Activated effector memory CD4-positive, alpha-beta T cell treated with anti-CD3 and anti-CD28 coated beads, Interleukin-2, amount 50 U/mL, for 16 hours (primary cell): ENCODE data around the gene JUND.
"Not testable (repeated sequence)": the region's sequence is repeated elsewhere in the genome, so short reads cannot be mapped to it uniquely, and the experiment has no call there.

Source experiments
- DNase-seq: peaks from one replicate; pipeline ENCODE4 v3.0.0-alpha.2; 2020

JUND gene

DNA sequence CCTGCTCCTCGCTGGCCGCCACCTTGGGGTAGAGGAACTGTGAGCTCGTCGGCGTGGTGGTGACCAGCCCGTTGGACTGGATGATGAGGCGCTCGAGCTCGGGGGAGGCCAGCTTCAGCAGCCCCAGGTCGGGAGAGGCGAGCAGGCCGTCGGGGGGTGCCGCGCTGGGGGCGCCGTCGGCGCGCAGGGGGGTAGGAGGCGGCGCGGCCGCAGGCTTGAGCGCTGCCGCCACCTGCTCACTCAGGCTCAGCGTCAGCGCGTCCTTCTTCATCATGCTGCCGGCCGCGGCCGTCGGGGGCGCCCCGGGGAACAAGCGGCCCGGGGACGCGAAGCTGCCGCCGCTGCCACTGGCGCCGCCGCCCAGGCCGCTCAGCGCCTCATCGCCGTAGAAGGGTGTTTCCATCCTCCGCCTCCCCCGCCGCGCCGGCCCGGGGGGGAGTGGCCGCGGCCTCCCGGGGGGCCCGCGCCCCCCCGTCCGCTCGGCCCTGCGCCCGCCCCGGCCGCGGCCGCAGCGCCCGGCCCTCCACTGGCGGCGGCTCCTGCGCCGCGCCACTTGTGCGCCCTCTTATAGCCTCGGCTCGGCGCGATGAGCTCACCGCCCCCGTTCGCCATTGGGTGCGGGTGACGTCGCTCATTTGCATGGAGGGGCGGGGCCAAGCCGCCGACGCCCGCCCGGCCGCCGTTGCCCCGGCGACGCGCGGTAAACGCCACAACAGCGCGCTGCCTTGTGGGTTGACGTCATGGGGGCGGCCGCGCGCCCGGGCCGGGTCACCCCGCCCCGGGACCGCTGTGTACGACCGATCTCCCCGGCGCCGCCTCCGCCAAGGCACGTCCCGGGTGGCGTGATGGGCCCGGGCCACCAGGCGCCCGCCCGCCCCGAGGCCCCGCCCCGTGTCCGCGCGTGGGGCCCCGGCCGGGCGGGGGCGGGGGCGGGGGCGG, at the start of gene JUND:
Gene JUND, minus strand, starts transcription at position 541 of the 939 bp plus-strand sequence. Its CDS starts 138 bp downstream, at position 403.
- DNase-seq: peak; percentile 99

DNA sequence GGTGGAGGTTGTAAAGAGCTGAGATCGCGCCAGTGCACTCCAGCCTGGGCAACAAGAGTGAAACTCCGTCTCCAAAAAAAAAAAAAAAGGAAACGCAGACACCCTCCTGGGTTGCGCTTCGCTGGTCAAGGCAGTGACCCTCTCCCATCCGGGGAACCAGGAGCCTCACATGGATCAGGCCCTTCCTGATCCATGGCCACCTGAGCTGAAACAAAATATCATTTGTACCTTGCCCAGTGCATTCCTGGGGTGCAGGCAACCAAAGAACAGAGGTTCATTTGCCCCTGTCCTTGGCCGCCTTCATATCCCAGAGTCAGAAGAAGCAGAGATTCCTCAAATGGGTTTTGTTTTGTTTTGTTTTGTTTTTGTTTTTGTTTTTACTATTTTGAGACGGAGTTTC, 49.4 kb upstream of the JUND start:
- DNase-seq: no peak

DNA sequence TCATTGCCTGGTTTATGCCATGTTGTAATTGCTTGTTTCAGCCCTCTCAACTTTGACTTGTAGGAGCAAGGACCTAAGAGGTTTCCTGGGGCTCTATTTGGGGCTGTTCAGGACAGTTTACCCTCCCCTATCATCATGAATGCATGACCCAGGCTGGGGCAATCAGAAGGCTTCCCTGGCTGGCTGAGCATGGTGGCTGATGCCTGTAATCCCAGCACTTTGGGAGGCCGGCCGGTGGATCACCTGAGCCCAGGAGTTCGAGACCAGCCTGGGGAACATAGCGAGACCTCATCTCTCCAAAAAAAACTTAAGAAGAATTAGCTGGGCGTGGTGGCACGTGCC, 47.6 kb upstream of the JUND start:
- no peak for DNase-seq

DNA sequence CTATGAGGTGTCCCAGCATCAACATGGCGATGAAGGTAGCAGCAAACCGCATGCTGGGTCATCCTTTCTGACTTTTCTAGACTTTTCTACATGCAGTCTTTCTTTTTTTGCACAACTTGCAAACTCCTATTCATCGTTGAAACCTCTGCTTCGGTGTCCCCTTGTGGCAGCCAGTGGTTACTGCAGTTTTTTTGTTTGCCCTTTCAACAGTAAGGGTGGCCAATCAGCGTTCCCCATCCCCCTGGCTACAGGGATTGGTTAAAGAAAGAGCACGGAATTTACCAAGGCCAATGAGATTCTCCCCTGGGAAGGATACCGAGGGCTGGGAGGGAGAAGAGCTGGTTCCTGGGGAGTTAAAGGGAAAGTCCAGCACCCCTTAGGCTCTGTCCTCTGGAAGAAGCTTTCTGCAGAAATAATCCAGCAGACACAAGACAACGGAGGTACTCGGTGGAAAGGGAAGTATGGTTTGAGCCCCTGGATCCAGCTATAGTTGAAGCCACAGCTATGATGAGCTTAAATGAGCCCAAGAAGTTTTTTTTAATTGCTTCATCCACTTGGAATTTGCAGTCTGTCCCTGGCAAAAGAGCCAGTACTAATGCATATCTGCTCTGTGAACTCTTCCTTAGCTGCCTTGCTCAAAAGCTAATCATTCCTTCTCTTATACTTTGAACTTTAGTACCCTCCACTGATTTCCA, 47.1 kb upstream of the JUND start:
- DNase-seq: peak; percentile 93

DNA sequence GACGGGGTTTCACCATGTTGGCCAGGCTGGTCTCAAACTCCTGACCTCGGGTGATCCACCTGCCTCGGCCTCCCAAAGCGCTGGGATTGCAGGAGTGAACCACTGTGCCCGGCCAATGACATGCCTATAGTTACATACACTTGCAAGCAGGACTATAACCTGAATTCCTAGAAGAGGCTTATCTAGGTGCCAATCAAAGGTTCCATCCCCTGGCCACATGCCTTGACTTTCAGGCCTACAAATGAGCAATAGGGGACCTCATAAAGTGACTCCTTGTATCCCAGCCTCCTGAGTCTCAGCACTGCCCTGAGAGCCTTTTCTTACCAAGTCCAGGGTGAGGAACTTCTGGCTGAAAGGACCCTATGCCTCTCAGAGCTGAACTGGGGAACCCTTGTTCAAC, 45.4 kb upstream of the JUND start:
- no peak for DNase-seq

DNA sequence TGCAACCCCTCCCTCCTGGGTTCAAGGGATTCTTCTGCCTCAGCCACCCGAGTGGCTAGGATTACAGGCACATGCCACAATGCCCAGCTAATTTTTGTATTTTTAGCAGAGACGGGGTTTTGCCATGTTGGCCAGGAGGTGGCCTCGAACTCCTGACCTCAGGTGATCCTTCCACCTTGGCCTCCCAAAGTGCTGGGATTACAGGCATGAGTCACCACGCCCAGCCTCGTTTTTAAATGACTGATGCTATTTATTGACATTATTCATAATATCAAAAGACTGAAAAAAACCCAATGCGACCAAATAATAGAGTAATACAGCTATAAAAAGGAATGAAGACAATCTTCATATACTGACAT, 42.9 kb upstream of the JUND start:
- DNase-seq: not testable (repeated sequence)

DNA sequence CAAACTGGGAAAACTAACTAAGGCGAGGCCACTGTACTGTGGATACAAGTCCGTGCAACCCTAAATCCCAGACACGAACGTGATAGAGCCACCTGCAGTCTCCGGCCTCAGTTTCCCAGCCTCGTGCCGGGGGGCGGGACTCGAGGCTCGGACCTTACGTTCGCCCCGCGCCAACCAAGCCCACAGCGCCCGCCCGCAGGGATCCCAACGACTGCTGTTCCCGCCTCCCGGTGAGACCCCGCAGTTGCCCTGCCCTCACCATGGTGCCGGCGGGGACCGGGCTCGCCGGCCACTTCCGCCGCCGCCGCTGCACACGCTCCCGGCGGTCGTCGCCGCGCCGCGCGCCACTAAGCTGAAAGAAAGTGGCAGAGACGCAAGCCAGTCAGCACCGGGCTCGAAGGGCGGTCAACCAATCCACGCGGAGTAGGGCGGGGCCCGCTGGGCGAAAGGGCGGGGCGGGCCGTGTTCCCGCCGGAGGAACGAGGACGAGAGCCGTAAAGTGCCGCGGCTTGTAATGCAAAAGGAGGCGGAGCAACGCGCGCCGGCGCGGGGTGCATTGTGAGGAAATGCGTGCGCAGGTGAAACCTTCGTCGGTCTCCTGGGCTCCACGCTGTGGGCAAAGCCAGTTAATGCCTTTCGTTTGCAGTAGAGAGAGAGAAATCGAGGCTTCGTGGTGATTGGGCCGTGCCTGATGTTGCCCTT, 41.5 kb upstream of the JUND start, which contains the start of gene LSM4:
Gene LSM4, minus strand, starts transcription at position 318 of the 702 bp plus-strand sequence. Its CDS starts 56 bp downstream, at position 262.
- DNase-seq: peak; percentile 100

DNA sequence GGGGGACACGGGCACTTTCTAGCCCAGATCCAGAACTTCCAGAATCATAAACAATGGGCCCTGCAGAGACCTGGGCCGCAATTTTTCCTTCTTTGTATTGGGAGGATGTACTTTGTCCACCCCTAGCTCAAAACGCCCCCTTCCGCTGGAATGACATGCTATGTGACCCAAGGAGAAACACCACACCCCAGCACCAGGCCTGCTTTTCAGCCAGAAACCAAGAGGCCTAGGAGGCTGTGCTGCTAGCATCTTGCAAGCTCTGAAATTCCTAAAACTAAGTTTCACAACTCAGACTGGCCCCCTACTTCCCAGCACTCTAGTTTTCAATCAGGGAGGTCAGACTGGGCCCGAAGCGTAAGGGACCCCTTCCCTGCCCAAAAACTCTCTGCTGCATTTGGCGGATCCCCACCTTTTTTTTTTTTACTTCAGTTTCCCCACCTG, 40.9 kb upstream of the JUND start:
- peak; percentile 76 for DNase-seq

DNA sequence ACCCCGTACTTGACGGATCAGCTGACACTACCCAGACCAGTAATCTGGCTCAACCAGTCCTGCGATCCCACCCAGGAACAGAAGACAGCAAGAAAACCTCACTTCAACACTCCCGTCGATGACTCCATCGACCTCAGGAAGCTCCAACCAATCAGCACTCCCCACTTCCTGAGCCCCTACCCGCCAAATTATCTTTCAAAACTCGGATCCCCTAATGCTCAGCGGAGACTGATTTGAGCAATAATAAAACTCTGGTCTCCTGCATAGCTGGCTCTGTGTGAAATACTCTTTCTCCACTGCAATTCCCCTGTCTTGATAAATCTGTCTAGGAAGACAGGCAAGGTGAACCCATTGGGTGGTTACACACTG, 40.3 kb upstream of the JUND start:
- DNase-seq: no peak

DNA sequence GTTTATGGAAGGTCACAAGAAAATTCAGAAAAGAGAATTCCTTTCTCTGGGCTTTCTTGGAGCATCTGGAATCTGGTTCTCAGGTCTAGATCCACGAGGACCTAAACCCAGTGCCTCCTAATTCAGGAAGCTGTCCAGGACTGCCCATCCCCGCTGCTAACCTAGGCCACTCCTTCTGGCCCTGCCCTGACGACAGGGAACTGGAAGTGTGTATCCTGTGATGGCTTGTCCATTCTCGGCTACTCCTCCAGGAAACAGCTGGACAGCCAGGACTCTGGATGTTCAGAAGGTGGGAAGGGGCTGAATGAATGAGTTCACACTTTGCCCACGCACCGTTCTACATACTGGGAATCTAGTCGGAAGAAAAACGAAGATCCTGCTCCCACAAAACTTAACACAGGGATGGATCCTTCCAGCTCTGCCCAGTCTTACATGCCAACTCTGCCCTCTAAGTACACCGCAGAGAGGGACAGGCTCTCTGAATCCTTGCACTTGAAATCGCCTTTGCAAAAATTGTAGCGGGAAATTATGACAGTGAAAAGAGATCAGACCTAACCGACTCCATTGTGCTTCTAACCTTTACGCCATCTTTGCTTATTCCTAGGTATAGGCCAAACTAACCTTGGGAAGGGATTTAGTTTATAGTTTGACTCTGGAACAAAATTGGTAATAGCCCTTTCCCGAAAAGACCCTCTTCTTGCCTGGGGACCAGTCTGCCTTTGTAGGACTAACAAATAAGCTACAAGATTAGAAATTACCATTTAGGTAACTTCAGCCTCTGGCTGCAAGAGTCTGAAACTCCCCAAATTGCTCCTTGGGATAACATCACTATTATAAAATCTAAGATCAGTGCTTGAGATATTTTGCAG, 39.7 kb upstream of the JUND start:
- DNase-seq: no peak

DNA sequence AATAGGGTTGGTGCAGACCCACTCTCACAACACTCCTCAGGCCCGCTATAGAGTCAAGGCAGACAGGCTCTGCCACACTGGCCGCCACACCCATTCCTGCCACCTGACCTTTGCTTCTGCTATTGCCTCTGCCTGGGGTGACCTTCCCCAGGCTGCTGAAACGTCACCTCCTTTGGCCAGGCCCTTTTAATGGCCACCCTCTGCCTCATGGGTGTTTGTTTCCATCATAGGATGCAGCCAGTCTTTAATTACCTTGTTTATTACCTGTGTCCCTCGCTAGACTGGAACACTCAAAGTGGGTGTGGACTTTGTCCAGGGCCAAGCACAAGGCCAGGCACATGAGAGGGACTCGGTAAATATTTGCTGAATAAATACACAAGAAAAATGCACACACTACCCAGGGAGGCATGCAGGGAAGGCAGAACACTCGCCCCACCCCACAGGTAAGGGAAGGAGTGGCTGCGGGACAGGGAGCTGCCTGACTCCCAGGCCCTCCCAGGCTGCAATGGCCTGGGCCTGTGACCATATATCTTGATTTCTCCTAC, 38.2 kb upstream of the JUND start:
- DNase-seq: no peak

DNA sequence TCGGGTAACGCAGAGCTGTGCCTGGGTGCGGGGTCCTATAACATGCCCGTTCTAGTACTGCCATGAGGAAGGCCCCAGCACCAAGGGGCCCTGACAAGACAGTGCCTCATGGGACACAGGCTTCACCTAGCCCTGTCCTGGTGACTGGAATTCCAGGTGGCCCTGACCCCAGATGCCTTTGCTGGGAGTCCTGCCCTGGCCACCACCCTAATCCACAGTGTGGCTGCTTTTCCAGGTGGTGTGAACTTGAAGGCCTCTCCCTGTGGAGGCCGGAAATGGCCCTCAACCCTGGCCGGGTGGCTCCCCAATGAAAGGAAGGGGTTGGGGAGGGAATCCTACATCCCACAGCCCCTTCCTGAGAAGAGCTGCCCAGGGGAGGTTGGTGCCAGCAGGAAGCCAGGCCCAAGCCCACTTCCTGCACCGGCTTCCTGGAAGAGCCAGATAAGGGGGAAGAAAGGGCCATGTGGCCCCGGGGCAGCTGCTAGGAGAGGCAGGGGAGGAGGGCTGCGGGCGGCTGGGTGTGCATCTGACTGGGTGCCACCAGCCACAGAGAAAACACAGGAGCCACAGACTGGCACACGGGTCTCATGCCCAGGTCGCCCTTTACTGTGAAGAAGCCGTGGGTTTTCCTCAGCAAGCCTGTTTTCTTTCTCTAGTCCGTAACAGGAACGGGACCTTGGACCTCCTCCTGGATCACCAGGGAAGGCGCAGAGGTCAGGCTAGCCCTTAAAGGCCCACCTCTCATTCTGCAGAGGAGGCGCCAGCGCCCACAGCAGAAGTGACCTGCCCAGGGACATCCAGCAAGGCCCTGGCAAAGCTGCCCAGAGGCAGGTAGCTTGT, 36.8 kb upstream of the JUND start:
- DNase-seq: peak; percentile 81

DNA sequence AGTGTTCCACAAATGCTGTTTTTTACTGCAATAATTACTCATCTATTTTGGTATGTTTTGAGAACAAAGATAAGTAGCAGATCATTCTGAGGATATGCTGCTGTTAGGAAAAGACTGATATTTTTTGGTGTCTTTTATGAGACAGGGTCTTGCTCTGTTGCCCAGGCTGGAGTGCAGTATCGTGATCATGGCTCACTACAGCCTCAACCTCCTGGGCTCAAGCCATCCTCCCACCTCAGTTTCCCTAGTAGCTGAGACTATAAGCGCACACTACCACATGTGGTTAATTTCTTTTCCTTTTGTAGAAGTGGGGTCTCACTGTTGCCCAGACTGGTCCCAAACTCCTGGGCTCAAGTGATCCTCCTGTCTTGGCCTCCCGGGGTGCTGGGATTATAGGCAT, 32.0 kb upstream of the JUND start:
- no peak for DNase-seq

DNA sequence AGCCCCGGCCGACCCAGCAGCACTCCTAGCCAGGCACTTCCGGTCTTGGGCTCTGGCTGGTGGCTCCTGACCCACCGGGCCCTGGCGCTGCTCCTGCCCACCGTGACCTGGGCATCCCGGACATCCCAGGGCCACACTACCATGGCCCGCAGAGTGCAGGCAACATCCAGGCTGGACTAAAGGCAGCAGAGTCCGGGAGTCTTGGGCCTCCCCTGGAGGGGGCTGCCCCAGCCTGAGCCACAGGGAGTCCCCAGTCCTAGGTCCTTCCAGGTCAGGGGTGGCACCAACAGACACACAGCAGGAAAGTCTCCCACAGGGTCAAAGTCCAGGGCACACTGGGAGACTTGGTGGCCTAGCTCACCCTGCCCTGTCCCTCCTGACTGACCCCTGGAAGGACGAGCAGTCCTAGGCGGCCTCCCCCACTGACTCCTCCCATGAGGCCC, 30.7 kb upstream of the JUND start:
- DNase-seq: no peak

DNA sequence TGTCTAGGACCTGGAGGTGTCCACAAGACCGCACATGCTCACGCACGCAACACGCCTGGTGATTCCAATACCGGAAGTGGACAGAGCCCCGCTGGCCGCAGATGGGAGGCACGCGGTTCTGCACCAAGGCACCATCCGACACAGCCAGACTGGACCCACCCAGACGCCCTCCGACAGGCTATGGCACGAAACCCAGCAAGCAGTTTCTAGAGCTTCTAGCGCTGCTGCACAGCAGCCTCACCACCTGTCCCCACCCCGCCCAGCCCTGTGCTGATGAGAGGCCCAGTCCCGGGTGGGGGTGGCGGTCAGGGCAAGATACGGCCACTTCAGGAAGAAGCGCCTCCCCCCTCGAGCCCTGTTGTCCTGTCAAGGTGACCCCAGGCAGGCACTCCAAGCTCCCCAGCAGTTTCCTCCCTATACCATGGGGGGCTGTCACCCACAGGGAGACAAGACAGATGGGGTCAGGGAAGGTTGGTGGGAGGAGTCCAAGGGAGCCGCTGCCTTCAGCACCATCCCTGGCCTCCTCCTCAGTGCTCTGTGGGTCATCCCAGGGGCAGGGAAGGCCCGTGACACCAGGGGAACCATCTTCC, 30.2 kb upstream of the JUND start:
- DNase-seq: no peak

DNA sequence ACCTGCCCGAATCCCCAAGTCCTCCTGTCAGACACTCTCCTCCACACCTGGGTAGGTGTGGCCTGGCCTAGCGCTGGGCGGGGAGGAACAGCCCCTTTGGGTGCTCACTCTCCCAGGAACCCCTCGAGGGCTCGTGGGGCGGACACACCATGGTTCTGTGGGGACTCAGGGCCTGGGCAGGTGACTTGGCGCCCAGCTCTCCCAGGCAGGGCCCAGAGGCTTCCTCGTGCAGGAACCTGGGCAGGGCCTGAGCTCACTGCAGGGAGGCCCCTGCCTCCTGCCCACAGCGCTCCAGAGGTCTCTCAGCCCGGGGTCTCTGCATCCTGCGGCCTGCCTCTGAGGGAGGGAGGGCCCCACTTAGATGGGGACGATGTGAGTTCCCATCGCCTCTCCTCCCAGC, 29.5 kb upstream of the JUND start:
- DNase-seq: no peak

DNA sequence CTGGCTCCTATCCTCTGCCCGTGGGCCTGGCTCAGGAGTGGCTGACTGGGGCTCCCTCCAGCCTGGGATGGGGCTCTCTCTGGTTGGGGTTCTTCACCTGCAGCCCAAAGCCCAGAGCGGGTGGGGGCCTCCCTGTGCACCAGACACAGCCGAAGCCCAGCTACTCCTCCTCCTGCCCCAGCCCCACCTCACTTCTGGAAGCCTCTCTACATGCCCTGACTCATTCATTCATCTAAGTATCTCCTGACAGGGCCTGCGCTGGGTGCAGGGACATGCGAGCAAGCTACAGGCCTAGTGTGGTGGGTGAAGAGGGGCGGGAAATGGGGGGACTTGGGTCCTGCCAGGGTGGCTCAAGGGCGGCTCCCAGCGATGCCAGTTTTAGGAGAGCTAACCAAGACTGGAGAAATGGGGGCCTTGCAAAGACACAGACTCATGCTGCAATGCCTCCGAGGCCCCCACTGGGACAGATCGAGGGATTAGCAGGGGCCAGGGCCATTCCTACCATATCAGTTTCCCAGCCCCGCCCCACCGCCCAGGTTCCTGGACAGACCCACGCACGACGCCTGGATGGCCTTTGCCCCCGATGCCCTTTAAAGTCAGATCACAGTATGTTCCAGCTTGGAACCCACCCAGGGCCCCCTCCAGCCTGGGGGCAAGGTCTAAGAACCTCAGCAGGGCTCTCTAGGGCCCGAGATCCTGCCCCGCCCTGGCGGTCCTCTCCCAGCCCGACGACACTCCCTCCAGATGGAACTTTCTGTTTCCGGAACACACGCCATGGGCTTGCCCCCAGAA, 28.9 kb upstream of the JUND start:
- no peak for DNase-seq

DNA sequence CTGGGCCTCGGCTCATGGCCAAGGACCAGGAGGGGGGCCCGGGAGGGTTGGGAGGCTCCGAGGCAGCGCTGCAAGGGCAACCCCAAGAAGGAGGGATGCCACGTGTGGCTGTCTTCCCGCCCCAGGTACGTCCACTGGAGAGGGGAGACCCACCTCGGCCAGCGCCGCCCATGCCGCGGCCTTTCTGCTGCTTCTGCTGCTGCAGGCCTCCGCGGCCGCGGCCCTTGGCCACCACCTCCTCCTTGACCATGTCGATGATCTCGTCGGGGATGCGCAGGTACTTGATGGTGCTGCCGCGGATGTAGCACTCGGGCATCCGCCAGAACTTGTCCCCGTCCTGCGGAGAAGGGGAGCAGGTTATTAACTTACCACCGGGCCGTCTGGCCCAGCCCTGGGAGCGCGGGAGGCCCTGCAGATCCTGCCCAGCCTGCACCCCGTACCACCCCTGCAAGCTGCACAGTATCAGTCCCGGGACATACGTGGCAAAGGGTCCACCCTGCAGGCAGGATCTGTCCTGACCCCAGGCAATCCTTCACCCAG, 28.2 kb upstream of the JUND start:
- DNase-seq: no peak

DNA sequence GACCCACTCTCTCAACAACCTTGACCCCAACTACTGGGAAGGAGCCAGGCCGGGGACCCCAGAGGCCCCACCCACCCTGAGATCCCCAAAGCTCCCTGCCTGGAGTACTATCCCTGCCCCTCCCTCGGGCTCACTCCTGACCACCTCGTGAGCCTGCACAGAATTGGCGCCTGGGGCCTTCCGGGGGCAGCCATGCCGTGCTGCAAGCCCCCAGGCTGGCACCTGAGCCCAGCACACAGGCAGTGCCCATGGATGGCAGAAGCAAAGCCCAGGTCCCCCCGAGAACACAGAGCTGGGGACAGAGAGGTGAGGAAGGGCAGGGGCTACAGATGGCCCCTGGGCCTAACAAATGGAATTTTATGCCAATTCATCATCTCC, 27.5 kb upstream of the JUND start:
- DNase-seq: no peak
